Smooth muscle cell (in vitro differentiated cells): ENCODE data around the gene PTPRD. TPM values are rescaled to one million over a fixed set of nuclear protein-coding genes. Genes with fewer than 3 reads are reported as not detected.

Experiments used
- DNase-seq: peaks from one replicate; lab custom pipeline; 2025; ENCODE audit not compliant: unreplicated experiment; lab: John Stamatoyannopoulos, UW
- H2AFZ ChIP-seq: fragments of 200-600 bp; sonication (generic); 2 replicates; pipeline ENCODE4 v1.6.0; 2016; ENCODE audit warnings: antibody characterized with exemption, low read depth, mild to moderate bottlenecking
- H3F3A ChIP-seq: fragments of 200-600 bp; sonication (generic); 2 replicates; pipeline ENCODE4 v1.6.0; 2017; ENCODE audit warnings: antibody characterized with exemption, low read depth
- H3K27ac ChIP-seq: fragments of 200-600 bp; sonication (generic); 2 replicates; pipeline ENCODE4 v1.5.1; 2016; ENCODE audit warnings: low read depth, mild to moderate bottlenecking
- H3K27me3 ChIP-seq: fragments of 200-600 bp; sonication (generic); 2 replicates; pipeline ENCODE4 v1.6.1; 2016; ENCODE audit warnings: low read depth, mild to moderate bottlenecking
- H3K36me3 ChIP-seq: fragments of 200-600 bp; sonication (generic); 2 replicates; pipeline ENCODE4 v1.5.1; 2016; ENCODE audit warnings: low read depth
- H3K4me1 ChIP-seq: fragments of 200-600 bp; sonication (generic); 2 replicates; pipeline ENCODE4 v1.5.1; 2016; ENCODE audit warnings: low read depth
- H3K4me2 ChIP-seq: fragments of 200-600 bp; sonication (generic); 2 replicates; pipeline ENCODE4 v1.6.0; 2016; ENCODE audit warnings: mild to moderate bottlenecking
- H3K4me3 ChIP-seq: fragments of 200-600 bp; sonication (generic); 2 replicates; pipeline ENCODE4 v1.5.1; 2016; ENCODE audit warnings: mild to moderate bottlenecking
- H3K79me2 ChIP-seq: fragments of 200-600 bp; sonication (generic); 2 replicates; pipeline ENCODE4 v1.6.0; 2016; ENCODE audit warnings: low read depth, mild to moderate bottlenecking
- H3K9ac ChIP-seq: fragments of 200-600 bp; sonication (generic); 2 replicates; pipeline ENCODE4 v1.6.0; 2016; ENCODE audit warnings: low read depth
- H3K9me3 ChIP-seq: fragments of 200-600 bp; sonication (generic); replicated peaks from 2 replicates; pipeline ENCODE4 v1.5.1; 2016; ENCODE audit warnings: low read depth
- H4K20me1 ChIP-seq: fragments of 200-600 bp; sonication (generic); 2 replicates; pipeline ENCODE4 v1.6.0; 2016; ENCODE audit warnings: low read depth
- WGBS: methylation state at CpG from one replicate; pipeline ENCODE4 v1.1.7; 2016; ENCODE audit warnings: low lambda C conversion rate; 5-methylcytosine and 5-hydroxymethylcytosine counted together
- polyA plus RNA-seq: library from polyadenylated mRNA; unstranded; fragments of >200 nt; fragmentation: Nextera tagmentation; extraction: Ambion mirVana; gene quantifications from 2 replicates; pipeline ENCODE4 v1.2.1, GENCODE V29; 2016
- total RNA-seq: library from RNA; depleted of rRNA; stranded (reverse); fragments of >200 nt; gene quantifications from 2 replicates; pipeline ENCODE4 v1.2.3, GENCODE V29; 2014
- TF ChIP-seq, protein P1 (sequence below): fragments of 200-600 bp; sonication (generic); IDR thresholded peaks from 2 replicates; pipeline ENCODE4 v1.5.1; 2017; ENCODE audit warnings: borderline replicate concordance, mild to moderate bottlenecking, antibody characterized with exemption; ENCODE audit not compliant: insufficient read depth, poor library complexity, severe bottlenecking

Gene PTPRD
- total and polyA plus RNA-seq, 2 experiments from 2014 or later: 6.5 to 61.0 TPM

GRCh38 chr9:8871796-8872445 is 1740.9 kb downstream of the PTPRD start:
- Histone ChIP-seq H3K27ac (no peak overlapping the region), H3K27me3 (no peaks in the 10 kb centered on the region), H3K9ac (no peak overlapping the region), H3K4me1 (peaks cover 5% of the 10 kb centered on the region), H3K4me2 (no peak overlapping the region), H3K36me3 (no peaks in the 10 kb centered on the region), H3F3A (no peaks in the 10 kb centered on the region), H3K79me2 (no peaks in the 10 kb centered on the region), H4K20me1 (no peaks in the 10 kb centered on the region), H3K4me3 (no peak overlapping the region), H3K9me3 (no peaks in the 10 kb centered on the region), H2AFZ (no peak overlapping the region)
- DNase-seq: no peak
- 89% methylated on average over 3 of the region's 3 CpGs for WGBS
- TF ChIP-seq, protein P1, sequence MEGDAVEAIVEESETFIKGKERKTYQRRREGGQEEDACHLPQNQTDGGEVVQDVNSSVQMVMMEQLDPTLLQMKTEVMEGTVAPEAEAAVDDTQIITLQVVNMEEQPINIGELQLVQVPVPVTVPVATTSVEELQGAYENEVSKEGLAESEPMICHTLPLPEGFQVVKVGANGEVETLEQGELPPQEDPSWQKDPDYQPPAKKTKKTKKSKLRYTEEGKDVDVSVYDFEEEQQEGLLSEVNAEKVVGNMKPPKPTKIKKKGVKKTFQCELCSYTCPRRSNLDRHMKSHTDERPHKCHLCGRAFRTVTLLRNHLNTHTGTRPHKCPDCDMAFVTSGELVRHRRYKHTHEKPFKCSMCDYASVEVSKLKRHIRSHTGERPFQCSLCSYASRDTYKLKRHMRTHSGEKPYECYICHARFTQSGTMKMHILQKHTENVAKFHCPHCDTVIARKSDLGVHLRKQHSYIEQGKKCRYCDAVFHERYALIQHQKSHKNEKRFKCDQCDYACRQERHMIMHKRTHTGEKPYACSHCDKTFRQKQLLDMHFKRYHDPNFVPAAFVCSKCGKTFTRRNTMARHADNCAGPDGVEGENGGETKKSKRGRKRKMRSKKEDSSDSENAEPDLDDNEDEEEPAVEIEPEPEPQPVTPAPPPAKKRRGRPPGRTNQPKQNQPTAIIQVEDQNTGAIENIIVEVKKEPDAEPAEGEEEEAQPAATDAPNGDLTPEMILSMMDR: no peak

GRCh38 chr9:8871396-8871795 is 1741.4 kb downstream of the PTPRD start:
- no peak overlapping the region for H3K4me2 ChIP-seq
- TF ChIP-seq, protein P1: no peak

GRCh38 chr9:8869812-8870211 is 1743.0 kb downstream of the PTPRD start:
- 84% methylated on average over 3 of the region's 3 CpGs for WGBS
- TF ChIP-seq, protein P1: no peak

More at GRCh38 chr9:8871396-8871795, 1741.4 kb downstream of the PTPRD start:
- Histone ChIP-seq H3F3A (no peaks in the 10 kb centered on the region), H3K4me1 (peaks cover 5% of the 10 kb centered on the region), H3K36me3 (no peaks in the 10 kb centered on the region), H4K20me1 (no peaks in the 10 kb centered on the region), H3K79me2 (no peaks in the 10 kb centered on the region), H3K9me3 (no peaks in the 10 kb centered on the region), H3K27ac (no peak overlapping the region), H3K27me3 (no peaks in the 10 kb centered on the region), H3K4me3 (no peak overlapping the region), H3K9ac (no peak overlapping the region), H2AFZ (no peak overlapping the region)
- DNase-seq: no peak
- 46% methylated on average over 1 of the region's 1 CpG for WGBS

DNA sequence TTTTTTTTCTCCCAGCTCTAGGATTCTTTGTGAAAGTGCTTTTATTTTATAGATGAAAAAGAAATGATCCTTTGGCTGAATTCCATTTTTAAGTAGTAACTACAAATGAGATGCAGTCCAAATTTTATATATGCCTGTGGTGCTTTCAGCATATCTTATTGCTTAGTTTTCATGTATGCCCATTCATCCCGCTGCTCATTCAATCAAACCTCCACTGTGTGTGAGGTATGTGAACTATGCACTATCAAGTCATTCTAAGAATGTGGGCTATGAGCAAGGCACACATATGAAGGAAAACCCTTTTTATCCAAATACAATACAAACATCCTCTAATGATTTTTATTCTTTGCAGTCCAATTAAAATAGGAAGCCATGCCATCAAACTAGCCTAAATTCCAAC is 1744.2 kb downstream of the PTPRD start:
- no peak overlapping the region for H3K9ac ChIP-seq
- no peak overlapping the region for H3K27ac ChIP-seq
- H3K36me3 ChIP-seq: no peaks in the 10 kb centered on the region
- H2AFZ ChIP-seq: no peak overlapping the region
- H3K4me2 ChIP-seq: no peak overlapping the region
- H3F3A ChIP-seq: no peaks in the 10 kb centered on the region
- H3K27me3 ChIP-seq: no peaks in the 10 kb centered on the region
- H3K4me3 ChIP-seq: no peak overlapping the region
- no peaks in the 10 kb centered on the region for H4K20me1 ChIP-seq
- TF ChIP-seq, protein P1: no peak
- peaks cover 18% of the 10 kb centered on the region for H3K4me1 ChIP-seq
- no peaks in the 10 kb centered on the region for H3K79me2 ChIP-seq
- no peak for DNase-seq
- H3K9me3 ChIP-seq: no peaks in the 10 kb centered on the region
- WGBS: 48% methylated on average over 1 of the region's 1 CpG

More at GRCh38 chr9:8869812-8870211, 1743.0 kb downstream of the PTPRD start:
- H3K4me3 ChIP-seq: no peak overlapping the region
- H3K79me2 ChIP-seq: no peaks in the 10 kb centered on the region
- H3K27ac ChIP-seq: no peak overlapping the region
- H4K20me1 ChIP-seq: no peaks in the 10 kb centered on the region
- no peaks in the 10 kb centered on the region for H3K36me3 ChIP-seq
- H3K9ac ChIP-seq: no peak overlapping the region
- no peak overlapping the region for H3K4me2 ChIP-seq
- H3F3A ChIP-seq: no peaks in the 10 kb centered on the region
- no peaks in the 10 kb centered on the region for H3K9me3 ChIP-seq
- H3K27me3 ChIP-seq: no peaks in the 10 kb centered on the region
- no peak for DNase-seq
- H2AFZ ChIP-seq: no peak overlapping the region
- peaks cover 7% of the 10 kb centered on the region for H3K4me1 ChIP-seq
